GM21381 (cell line): ENCODE data around the gene ZSCAN5C.
"Not testable (repeated sequence)": the region's sequence is repeated elsewhere in the genome, so short reads cannot be mapped to it uniquely, and the experiment has no call there.

Experiments
- ATAC-seq: cut with Tn5 transposase; IDR thresholded peaks from one replicate; pipeline ENCODE4 v1.9.1; 2021; ENCODE audit warnings: mild to moderate bottlenecking, moderate library complexity; ENCODE audit not compliant: unreplicated experiment

The ZSCAN5C gene

DNA sequence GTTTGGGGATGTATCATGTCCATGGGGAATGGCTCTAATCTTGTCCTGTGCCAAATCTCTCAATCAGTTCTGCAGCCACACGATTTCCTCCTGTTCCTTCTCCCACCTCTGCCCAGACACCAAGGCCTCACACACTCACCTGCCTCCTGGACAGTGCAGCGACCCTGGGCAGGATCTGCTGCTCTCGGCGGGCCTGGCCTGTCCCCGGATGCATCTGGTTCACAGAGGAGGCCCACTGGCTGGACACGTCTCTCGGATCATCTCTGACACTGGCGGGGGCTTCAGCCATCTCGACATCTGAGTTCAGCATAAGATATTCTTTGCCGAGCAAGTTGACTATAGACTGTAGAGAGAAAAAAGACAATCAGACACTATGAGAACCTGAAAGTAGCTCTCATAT, 10.4 kb upstream of the ZSCAN5C start:
- ATAC-seq: no peak

- ATAC-seq: no peak
These were observed 8.0 kb upstream of the ZSCAN5C start for GRCh38 chr19:56193981-56194640.

DNA sequence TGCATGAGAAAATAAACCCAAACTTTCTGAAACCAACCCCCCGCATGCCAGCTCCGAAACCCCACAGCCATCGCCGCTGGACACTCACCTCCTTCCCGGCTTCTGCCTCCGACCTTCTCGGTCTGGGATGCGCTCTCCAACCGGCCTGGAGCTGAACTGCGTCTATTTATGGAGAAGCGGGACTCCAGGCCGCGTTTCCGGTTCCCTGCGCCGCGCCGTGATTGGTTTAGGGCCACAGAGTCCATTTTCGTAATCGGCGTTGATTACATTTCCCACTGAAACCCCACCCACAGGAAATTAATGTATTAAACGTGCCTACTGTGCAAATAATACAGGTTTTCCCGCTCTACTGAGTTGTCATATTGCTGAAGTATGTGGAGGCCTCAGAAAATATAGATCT, 4.4 kb upstream of the ZSCAN5C start, which contains the start of gene ZSCAN5B:
Gene ZSCAN5B, minus strand, starts transcription at position 138 of the 400 bp plus-strand sequence. CDS start 4,731 bp downstream, outside the sequence.
- ATAC-seq: not testable (repeated sequence)

- no peak for ATAC-seq
These were observed 2.4 kb upstream of the ZSCAN5C start for GRCh38 chr19:56199687-56200086.

DNA sequence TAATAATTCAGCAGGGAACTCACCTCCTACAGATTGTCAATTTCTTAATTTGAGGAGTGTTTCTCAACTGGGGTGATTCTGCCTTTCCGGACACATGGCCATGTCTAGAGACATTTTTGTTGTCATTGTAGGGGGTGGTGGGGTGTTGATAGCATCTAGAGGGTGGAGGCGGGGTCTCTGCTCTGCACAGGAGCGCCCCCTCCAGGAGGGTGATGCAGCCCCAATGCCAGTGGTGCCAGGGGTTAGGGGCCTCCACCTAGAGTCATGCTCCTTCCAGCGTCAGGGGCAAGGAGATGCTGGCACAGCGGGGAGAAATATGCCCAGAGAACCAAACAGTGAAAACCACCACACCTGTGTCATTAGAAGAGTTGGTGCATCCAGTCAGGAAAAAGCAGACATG, 5.5 kb downstream of the ZSCAN5C start:
- ATAC-seq: not testable (repeated sequence)

GRCh38 chr19:56209091-56209490, 7.0 kb downstream of the ZSCAN5C start:
- ATAC-seq: no peak

DNA sequence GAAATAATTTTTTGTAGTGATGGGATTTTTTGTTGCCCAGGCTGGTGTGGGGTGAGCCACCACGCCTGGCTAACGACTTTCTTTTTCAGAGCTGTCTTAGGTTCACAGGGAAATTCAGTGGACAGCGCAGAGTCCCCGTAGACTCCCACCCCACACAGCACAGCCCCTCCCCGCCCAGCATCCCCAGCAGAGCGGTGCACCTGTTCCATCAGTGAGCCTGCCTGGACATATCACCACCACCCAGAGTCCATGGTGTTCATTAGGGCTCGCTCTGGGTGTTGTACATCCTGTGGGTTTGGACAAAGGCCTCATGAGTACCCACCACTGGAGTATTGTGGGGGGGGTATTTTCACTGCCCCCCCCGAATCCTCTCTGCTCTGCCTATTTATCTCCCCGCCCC, 8.0 kb downstream of the ZSCAN5C start:
- ATAC-seq: not testable (repeated sequence)

DNA sequence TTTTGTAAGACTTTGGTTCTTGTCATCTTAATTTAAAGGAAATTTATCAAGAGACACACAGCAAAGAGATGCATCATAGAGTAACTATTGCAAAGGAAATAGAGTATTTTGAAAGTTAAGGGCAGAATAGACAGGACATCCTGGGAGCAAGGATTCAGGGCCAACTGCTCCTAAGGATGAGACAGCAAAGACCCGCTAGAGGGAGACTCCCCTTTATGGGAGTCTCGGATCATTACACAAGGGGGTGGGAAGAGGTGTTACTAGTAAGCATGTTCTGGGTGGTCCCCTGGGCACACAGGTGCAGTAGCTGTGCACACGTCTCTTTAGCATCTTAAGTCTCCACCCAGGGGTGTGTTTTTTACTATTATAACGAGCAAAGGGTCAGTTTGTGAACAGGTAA, 9.6 kb downstream of the ZSCAN5C start:
- ATAC-seq: no peak

- ATAC-seq: no peak
These were observed 15.2 kb downstream of the ZSCAN5C start for GRCh38 chr19:56217039-56217949.

DNA sequence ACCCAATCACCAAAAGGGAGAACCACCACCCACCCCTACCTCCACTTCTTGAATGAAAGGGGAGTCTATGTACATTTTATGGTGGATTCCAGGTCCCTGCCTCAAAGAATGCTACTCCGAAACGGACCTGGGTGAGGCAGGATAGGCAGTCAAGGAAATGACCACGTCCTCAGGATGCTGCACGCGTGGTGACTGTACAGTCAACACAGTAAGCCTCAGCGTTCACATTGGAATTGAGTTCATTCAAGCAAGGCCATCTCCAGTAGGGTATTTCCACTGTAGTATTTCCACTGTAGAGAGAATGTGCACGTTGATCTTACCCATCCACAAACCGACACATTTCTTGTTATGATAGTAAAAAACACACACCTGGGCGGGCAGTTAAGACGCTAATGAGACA, 16.9 kb downstream of the ZSCAN5C start:
- no peak for ATAC-seq

GRCh38 chr19:56221442-56221841, 19.4 kb downstream of the ZSCAN5C start:
- ATAC-seq: not testable (repeated sequence)

- ATAC-seq: no peak
These were observed 19.8 kb downstream of the ZSCAN5C start for GRCh38 chr19:56221851-56222250.

GRCh38 chr19:56222901-56223300, 20.8 kb downstream of the ZSCAN5C start:
- no peak for ATAC-seq

DNA sequence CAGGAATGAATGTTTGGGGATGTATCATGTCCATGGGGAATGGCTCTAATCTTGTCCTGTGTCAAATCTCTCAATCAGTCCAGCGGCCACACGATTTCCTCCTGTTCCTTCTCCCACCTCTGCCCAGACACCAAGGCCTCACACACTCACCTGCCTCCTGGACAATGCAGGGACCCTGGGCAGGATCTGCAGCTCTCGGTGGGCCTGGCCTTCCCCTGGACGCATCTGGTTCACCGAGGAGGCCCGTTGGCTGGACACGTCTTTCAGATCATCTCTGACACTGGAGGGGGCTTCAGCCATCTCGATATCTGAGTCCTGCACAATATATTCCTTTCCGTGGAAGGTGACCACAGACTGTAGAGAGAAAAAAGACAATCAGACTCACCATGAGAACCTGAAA, 21.4 kb downstream of the ZSCAN5C start:
- ATAC-seq: no peak

DNA sequence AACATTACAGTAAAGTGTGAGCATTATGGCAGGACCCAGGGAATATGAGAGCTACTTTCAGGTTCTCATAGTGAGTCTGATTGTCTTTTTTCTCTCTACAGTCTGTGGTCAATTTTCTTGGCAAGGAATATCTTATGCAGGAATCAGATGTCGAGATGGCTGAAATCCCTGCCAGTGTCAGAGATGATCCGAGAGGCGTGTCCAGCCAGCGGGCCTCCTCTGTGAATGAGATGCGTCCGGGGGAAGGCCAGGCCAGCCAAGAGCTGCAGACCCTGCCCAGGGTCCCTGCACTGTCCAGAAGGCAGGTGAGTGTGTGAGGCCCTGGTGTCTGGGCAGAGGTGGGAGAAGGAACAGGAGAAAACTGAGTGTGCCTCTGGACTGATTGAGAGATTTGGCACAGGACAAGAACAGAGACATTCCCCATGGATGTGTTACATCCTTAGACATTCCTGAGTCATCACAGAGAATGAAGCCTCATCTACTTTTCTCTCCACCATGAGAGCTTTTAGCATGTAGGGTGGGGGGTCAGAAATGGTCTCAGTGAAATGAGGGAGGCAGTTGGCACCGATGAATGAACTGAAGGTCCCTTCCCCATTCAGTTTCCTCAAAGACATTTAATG, 43.2 kb downstream of the ZSCAN5C start:
- no peak for ATAC-seq

DNA sequence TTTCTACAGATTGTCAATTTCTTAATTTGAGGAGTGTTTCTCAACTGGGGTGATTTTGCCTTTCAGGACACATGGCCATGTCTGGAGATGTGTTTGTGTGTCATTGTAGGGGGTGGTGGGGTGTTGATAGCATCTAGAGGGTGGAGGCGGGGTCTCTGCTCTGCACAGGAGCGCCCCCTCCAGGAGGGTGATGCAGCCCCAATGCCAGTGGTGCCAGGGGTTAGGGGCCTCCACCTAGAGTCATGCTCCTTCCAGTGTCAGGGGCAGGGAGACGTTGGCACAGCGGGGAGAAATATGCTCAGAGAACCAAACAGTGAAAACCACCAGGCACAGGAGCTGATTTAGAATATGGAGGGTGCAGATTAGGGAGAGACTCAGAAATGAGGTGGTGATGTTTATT, 43.7 kb downstream of the ZSCAN5C start:
- ATAC-seq: not testable (repeated sequence)

- not testable (repeated sequence) for ATAC-seq
These were observed 46.8 kb downstream of the ZSCAN5C start for GRCh38 chr19:56248736-56249338.

DNA sequence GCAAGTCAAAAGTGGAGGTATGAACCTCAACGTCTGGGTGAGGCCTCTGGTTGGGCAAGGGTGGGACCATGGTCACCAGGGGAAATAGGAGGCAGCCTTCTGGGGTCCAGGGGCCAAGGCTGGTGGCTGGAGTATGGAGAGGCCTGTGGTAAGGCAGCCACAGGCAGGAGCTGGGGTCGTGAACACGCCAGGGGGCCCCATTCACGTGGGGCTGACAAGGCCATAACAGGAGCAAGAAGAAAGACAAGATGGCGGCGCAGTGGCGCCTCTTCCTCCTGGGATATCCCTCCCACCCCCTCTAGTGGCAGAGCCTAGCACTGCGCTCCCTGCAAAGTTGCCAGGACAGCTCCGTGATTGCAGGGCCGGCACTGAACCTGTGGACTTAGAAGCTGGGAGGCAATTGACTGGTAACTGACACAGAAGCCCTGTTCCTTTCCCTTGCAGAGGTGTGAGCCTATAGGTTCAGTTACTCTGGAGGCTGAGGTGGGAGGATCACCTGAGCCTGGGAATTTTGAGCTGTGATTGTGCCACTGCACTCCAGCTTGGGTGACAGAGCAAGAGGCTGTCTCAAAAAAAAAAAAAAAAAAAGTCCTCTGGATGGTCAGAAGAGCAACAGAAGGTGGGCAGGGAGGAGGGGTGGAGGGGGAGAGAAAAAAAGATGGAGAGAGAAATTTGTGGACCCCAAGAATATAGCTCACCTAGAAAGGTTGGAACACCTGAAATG, 50.8 kb downstream of the ZSCAN5C start:
- ATAC-seq: no peak

- no peak for ATAC-seq
These were observed 51.7 kb downstream of the ZSCAN5C start for GRCh38 chr19:56253737-56254136.

- no peak for ATAC-seq
These were observed 56.2 kb downstream of the ZSCAN5C start for GRCh38 chr19:56258272-56258671.
